ENCODE data around the gene CYSRT1. TPM values are rescaled to one million over a fixed set of nuclear protein-coding genes. Genes with fewer than 3 reads are reported as not detected.

The CYSRT1 gene
- total RNA-seq, 4 donors from 2014 or later: 0.94 to 2.3 (median 1.3) TPM; not detected in 1

DNA sequence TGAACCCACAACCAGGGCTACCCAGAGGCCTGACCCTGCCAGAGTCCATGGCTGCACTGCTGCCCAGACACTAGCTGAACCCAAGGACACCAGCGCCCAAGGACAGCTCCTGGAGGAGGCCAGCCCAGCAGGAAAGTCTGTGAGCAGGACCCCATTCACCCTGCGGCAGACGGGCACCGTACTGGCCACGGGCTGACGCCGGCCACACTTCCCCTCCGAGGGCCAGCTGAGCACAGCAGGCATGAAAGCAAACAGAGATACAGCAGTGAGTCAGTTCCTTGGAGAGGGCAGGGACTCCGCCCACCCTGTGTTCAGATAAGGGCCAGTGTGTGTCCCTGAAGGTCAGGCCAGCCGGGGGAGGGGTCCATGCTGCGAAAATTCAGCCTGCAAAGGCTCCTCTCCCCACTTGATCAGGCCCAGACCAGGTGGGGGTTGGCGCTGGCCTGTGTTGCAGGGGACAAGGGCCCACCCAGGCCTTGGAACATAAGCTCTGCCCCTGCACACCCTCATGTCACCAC, 6.2 kb upstream of the CYSRT1 start:
- intact Hi-C loops (cut with DNase I): no loop called here
- Histone ChIP-seq H3K36me3 (no peaks in the 10 kb centered on the region), H3K4me3 (replicated peaks in 1 of 3) (no peak overlapping the region), H3K27ac (no peak overlapping the region), H3K4me1 (peaks cover 10 to 16% of the 10 kb centered on the region in 2 donors), H3K27me3 (no peaks in the 10 kb centered on the region), H3K9me3 (no peaks in the 10 kb centered on the region)
- no peak for DNase-seq
- WGBS, 2 donors: 76 to 90% methylated on average over 9 to 10 of the region's 12 CpGs
- TF ChIP-seq POLR2A (IDR thresholded peaks at IDR 0.05): no peak
- TF ChIP-seq, protein P1, sequence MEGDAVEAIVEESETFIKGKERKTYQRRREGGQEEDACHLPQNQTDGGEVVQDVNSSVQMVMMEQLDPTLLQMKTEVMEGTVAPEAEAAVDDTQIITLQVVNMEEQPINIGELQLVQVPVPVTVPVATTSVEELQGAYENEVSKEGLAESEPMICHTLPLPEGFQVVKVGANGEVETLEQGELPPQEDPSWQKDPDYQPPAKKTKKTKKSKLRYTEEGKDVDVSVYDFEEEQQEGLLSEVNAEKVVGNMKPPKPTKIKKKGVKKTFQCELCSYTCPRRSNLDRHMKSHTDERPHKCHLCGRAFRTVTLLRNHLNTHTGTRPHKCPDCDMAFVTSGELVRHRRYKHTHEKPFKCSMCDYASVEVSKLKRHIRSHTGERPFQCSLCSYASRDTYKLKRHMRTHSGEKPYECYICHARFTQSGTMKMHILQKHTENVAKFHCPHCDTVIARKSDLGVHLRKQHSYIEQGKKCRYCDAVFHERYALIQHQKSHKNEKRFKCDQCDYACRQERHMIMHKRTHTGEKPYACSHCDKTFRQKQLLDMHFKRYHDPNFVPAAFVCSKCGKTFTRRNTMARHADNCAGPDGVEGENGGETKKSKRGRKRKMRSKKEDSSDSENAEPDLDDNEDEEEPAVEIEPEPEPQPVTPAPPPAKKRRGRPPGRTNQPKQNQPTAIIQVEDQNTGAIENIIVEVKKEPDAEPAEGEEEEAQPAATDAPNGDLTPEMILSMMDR (IDR thresholded peaks at IDR 0.05): no peak

DNA sequence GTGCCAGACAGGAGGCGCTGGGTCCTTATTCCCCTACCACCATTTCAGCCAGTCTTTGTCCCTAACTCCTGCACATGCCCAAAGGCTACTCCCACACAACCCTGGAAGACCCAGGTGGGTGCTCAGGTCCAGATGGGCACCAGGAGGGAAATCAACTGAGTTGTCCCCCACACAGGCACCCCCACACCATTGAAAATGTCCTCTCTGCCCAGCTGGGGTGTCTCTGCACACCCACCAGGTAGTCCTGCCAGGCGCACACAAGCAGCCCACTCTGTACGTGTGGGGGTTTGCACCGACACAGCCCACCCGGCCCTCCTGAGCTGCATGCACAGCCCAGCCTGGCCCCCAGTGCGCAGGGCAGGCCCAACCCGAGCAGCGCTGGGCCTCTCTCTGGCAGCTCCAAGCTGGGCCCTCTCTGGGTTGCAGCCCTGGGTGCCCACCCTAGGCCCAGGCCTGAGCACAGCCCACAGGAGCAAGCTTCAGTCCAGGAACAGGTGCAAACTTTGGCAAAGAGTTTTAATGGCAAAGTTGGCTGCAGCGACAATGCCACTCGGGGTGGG, 5.1 kb upstream of the CYSRT1 start:
- intact Hi-C loops (cut with DNase I): no loop called here
- Histone ChIP-seq H3K4me3 (replicated peaks in 1 of 3) (no peak overlapping the region), H3K27ac (no peak overlapping the region), H3K4me1 (peaks cover 13 to 22% of the 10 kb centered on the region in 2 donors), H3K36me3 (no peaks in the 10 kb centered on the region), H3K9me3 (no peaks in the 10 kb centered on the region), H3K27me3 (no peaks in the 10 kb centered on the region)
- WGBS, 2 donors: 93 to 98% methylated on average over 5 to 6 of the region's 10 CpGs
- no peak for DNase-seq
- TF ChIP-seq, protein P1 (IDR thresholded peaks at IDR 0.05): no peak
- TF ChIP-seq POLR2A (IDR thresholded peaks at IDR 0.05): no peak

DNA sequence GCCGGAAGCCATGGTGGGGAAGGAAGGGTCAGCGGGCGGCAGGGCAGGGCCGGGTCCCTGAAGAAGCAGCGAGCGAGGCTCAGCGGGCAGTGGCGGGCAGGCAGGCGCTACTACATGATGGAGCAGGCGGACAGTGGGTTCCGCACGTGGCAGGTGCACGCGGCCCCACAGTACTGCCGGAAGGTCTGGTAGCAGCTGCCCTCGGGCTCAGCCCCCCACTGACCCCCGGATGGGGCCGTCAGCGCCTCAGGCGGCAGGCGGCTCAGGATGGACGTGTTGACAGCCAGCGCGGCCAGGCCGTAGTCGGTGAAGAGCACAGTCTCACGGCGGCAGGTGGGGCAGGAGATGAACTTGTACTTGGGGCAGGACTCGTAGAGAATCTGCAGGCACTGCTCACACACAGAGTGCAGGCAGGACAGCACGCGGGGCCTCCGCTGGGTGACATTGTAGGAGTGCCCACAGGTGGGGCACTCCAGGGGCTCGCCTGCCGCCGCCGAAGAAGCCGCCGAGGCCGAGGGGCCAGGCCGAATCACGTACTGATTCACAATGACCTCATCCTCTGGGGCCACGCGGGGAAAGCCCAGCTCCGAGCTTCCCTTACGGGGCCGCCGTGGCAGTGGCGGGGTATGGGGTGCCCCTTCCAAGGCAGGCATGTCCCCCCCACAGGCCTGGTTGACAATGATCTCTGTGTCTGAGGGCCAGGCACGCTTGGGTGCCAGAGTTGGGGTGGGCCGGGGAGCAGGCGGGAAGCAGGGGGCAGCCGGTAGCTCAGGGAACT, 4.5 kb upstream of the CYSRT1 start:
- H3K4me1 ChIP-seq: peaks cover 13 to 25% of the 10 kb centered on the region in 2 donors
- H3K27me3 ChIP-seq: no peaks in the 10 kb centered on the region
- 87 to 95% methylated on average over 21 to 31 of the region's 52 CpGs for WGBS, 2 donors
- no peaks in the 10 kb centered on the region for H3K9me3 ChIP-seq
- DNase-seq: no peak
- intact Hi-C loops (cut with DNase I): no loop called here
- no peak overlapping the region for H3K27ac ChIP-seq
- H3K36me3 ChIP-seq: no peaks in the 10 kb centered on the region
- no peak overlapping the region for H3K4me3 ChIP-seq (replicated peaks in 1 of 3)
- TF ChIP-seq, protein P1 (IDR thresholded peaks at IDR 0.05): no peak
- TF ChIP-seq POLR2A (IDR thresholded peaks at IDR 0.05): no peak

DNA sequence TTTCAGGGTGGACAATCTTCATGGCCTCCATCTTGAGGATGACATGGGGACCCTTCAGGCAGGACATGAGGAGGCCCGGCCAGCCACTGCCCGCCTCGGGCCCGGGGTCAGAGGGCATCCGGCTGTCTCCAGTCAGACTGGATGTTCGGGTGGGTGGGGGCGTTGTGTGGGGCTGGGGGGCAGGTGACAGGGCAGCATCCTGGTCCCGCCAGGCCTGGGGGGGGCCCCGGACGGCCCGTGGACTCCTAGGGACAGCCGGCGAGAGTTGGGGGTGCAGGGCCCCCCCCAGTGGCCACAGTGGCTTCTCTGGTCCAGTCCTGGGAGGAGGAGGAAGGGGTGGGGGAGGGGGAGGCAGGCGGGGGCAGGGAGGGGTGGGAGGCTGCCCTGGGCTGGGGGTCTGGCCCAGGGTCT, 3.9 kb upstream of the CYSRT1 start:
- TF ChIP-seq, protein P1 (IDR thresholded peaks at IDR 0.05): no peak
- TF ChIP-seq POLR2A (IDR thresholded peaks at IDR 0.05): no peak
- intact Hi-C loops (cut with DNase I): no loop called here
- WGBS, 2 donors: 83% methylated on average over 1 of the region's 14 CpGs; no CpG with 5 or more reads in 1 of the 2 donors
- H3K27ac ChIP-seq: no peak overlapping the region
- peaks cover 13 to 28% of the 10 kb centered on the region in 2 donors for H3K4me1 ChIP-seq
- no peaks in the 10 kb centered on the region for H3K9me3 ChIP-seq
- H3K27me3 ChIP-seq: no peaks in the 10 kb centered on the region
- no peak overlapping the region for H3K4me3 ChIP-seq (replicated peaks in 1 of 3)
- DNase-seq: no peak
- H3K36me3 ChIP-seq: no peaks in the 10 kb centered on the region
